ENCODE results near the gene XDH. TPM values are rescaled to one million over a fixed set of nuclear protein-coding genes. Genes with fewer than 3 reads are reported as not detected.

XDH gene
- polyA plus RNA-seq, 1 of the 3 experiments (the other 2 are of a cell fraction): 0.33 TPM

DNA sequence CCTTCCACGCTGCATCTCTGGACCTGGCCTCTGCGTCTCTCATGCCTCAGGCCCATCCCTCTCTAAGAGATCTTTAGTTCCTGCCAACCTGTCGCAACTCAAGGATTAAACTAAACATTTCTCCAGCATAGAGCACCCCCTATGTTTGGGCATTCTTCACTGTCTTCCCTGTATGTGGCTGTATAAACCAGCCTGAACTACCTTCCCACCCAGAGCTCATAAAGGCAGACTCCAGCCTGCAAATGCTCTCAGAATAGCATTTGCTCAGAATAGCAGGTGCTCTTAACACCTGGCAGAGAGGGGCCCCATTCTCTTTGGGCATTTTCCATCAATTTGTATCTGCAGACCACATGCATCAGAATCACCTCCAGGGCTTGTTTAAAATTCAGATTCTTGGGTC, 97.1 kb downstream of the XDH start:
- Histone ChIP-seq H3K36me3 (replicated peaks in 1 of 2; ENCODE audit: control insufficient read depth in 1 of 2, insufficient read depth in 2 of 2, low read length in 1 of 2) (no peaks in the 10 kb centered on the region), H3K9me2 (no peaks in the 10 kb centered on the region), H3F3A (replicated peaks; ENCODE audit: insufficient read depth) (no peaks in the 10 kb centered on the region), H3K9ac (no peak overlapping the region), H2AFZ (ENCODE audit: low read depth) (no peak overlapping the region), H3K27me3 (ENCODE audit: insufficient read depth) (no peaks in the 10 kb centered on the region), H4K20me1 (ENCODE audit: insufficient read depth) (no peaks in the 10 kb centered on the region), H3K4me3 (ENCODE audit: low read depth in 2 of 2, low read length in 1 of 2) (no peak overlapping the region), H3K4me1 (ENCODE audit: control insufficient read depth in 1 of 2, insufficient read depth in 2 of 2, low read depth in 1 of 2, low read length in 1 of 2) (peaks cover 20 to 25% of the 10 kb centered on the region in 2 experiments; a peak in 3 of 4 replicates), H3K79me2 (ENCODE audit: insufficient read depth) (no peaks in the 10 kb centered on the region), H3K27ac (ENCODE audit: low read depth in 2 of 2, low read length in 1 of 2) (no peak overlapping the region), H3K4me2 (no peak overlapping the region), H3K9me3 (no peaks in the 10 kb centered on the region)
- ChIA-PET CTCF (interaction anchor here (1.0 to 2.3 kb wide), 6 partner anchors 16 to 1152 kb away, joined by 3 to 25 read pairs (median 5); partner anchors contain the start of gene GALNT14), POLR2A (no interaction called here)
- TF ChIP-seq NRF1 (IDR thresholded peaks at IDR 0.05; ENCODE audit: low read depth, low read length) (no peak), RAD21 (IDR thresholded peaks at IDR 0.05; ENCODE audit: low read length) (peak; percentile 32; the same call in 1 of the 2 replicates)
- no peak for DNase-seq
- WGBS (ENCODE audit: low lambda C conversion rate): 61% methylated on average over 3 of the region's 3 CpGs

DNA sequence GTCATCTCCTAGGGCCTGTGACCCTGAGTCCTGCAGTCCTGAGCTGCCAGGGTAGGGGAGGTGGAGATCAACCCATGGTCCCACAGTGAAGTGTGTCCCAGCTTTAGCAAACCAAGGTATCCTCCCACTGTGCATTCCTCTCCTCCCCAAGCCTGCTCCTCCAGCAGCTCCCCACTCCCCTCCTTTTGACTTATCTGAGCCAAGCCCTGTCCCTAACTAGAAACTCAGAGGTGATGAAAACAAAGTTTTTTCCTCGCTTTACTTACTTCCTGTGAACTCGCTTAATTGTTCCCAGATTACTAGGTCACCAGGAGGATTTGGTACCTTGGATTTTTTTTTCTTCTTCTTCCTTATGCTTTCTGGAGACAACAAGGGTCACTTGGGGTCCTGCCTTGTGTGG, 99.8 kb downstream of the XDH start:
- Histone ChIP-seq H3K9me2 (no peaks in the 10 kb centered on the region), H2AFZ (ENCODE audit: low read depth) (no peak overlapping the region), H3F3A (replicated peaks; ENCODE audit: insufficient read depth) (no peaks in the 10 kb centered on the region), H3K36me3 (replicated peaks in 1 of 2; ENCODE audit: control insufficient read depth in 1 of 2, insufficient read depth in 2 of 2, low read length in 1 of 2) (no peaks in the 10 kb centered on the region), H3K9ac (no peak overlapping the region), H3K9me3 (no peaks in the 10 kb centered on the region), H3K27me3 (ENCODE audit: insufficient read depth) (no peaks in the 10 kb centered on the region), H3K27ac (ENCODE audit: low read depth in 2 of 2, low read length in 1 of 2) (no peak overlapping the region), H3K4me3 (ENCODE audit: low read depth in 2 of 2, low read length in 1 of 2) (no peak overlapping the region), H3K4me2 (no peak overlapping the region), H4K20me1 (ENCODE audit: insufficient read depth) (no peaks in the 10 kb centered on the region), H3K79me2 (ENCODE audit: insufficient read depth) (no peaks in the 10 kb centered on the region), H3K4me1 (ENCODE audit: control insufficient read depth in 1 of 2, insufficient read depth in 2 of 2, low read depth in 1 of 2, low read length in 1 of 2) (peaks cover 17 to 28% of the 10 kb centered on the region in 2 experiments; a peak in 3 of 4 replicates)
- TF ChIP-seq, protein P1, sequence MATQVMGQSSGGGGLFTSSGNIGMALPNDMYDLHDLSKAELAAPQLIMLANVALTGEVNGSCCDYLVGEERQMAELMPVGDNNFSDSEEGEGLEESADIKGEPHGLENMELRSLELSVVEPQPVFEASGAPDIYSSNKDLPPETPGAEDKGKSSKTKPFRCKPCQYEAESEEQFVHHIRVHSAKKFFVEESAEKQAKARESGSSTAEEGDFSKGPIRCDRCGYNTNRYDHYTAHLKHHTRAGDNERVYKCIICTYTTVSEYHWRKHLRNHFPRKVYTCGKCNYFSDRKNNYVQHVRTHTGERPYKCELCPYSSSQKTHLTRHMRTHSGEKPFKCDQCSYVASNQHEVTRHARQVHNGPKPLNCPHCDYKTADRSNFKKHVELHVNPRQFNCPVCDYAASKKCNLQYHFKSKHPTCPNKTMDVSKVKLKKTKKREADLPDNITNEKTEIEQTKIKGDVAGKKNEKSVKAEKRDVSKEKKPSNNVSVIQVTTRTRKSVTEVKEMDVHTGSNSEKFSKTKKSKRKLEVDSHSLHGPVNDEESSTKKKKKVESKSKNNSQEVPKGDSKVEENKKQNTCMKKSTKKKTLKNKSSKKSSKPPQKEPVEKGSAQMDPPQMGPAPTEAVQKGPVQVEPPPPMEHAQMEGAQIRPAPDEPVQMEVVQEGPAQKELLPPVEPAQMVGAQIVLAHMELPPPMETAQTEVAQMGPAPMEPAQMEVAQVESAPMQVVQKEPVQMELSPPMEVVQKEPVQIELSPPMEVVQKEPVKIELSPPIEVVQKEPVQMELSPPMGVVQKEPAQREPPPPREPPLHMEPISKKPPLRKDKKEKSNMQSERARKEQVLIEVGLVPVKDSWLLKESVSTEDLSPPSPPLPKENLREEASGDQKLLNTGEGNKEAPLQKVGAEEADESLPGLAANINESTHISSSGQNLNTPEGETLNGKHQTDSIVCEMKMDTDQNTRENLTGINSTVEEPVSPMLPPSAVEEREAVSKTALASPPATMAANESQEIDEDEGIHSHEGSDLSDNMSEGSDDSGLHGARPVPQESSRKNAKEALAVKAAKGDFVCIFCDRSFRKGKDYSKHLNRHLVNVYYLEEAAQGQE (IDR thresholded peaks at IDR 0.05; ENCODE audit: low read depth, low read length): no peak
- TF ChIP-seq NFIC (IDR thresholded peaks at IDR 0.05; ENCODE audit: borderline replicate concordance) (no peak), JUND (IDR thresholded peaks at IDR 0.05) (no peak)
- ChIA-PET POLR2A (no interaction called here), CTCF (interaction anchor here (0.8 kb wide), 1 partner anchor 452 kb away, joined by 3 read pairs; no protein-coding TSS in a partner anchor)
- DNase-seq: no peak
- 86% methylated on average over 2 of the region's 2 CpGs for whole genome bisulfite sequencing (ENCODE audit: low lambda C conversion rate)

DNA sequence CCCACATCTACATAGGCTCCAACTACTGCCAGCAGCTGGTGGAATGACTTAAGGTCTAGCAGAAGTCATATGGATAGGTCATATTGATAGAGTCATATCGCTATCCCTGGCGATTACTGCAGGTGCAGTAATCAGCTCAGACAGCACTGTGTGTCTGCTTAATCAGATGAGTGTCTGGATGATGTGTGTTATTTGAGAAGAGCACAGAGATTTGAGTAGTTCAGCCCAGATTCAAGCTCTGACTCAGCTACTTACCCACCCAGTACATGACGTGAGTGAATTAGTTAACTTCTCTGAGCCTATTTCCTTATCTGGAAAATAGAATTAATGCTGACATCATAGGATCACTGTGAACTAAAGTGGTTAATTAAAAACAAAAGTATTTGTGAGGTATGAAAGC, 101.6 kb downstream of the XDH start:
- H3K4me3 ChIP-seq (ENCODE audit: low read depth in 2 of 2, low read length in 1 of 2): no peak overlapping the region
- peak overlapping the region in 1 of 2 experiments; percentile 12; a peak in 1 of 4 replicates for H3K27ac ChIP-seq (ENCODE audit: low read depth in 2 of 2, low read length in 1 of 2)
- H3F3A ChIP-seq (replicated peaks; ENCODE audit: insufficient read depth): no peaks in the 10 kb centered on the region
- POLR2A ChIA-PET: no interaction called here
- no peaks in the 10 kb centered on the region for H3K9me3 ChIP-seq
- no peaks in the 10 kb centered on the region for H3K36me3 ChIP-seq (replicated peaks in 1 of 2; ENCODE audit: control insufficient read depth in 1 of 2, insufficient read depth in 2 of 2, low read length in 1 of 2)
- TF ChIP-seq FOSL2 (IDR thresholded peaks at IDR 0.05; ENCODE audit: borderline replicate concordance, low read depth): peak; percentile 22; the same call in 1 of the 2 replicates
- TF ChIP-seq TCF12 (IDR thresholded peaks at IDR 0.05): peak; percentile 21; the same call in 1 of the 2 replicates
- TF ChIP-seq, protein P2, sequence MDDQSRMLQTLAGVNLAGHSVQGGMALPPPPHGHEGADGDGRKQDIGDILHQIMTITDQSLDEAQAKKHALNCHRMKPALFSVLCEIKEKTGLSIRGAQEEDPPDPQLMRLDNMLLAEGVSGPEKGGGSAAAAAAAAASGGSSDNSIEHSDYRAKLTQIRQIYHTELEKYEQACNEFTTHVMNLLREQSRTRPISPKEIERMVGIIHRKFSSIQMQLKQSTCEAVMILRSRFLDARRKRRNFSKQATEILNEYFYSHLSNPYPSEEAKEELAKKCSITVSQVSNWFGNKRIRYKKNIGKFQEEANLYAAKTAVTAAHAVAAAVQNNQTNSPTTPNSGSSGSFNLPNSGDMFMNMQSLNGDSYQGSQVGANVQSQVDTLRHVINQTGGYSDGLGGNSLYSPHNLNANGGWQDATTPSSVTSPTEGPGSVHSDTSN (IDR thresholded peaks at IDR 0.05): peak; percentile 52
- no peak for TF ChIP-seq TEAD4 (IDR thresholded peaks at IDR 0.05; ENCODE audit: borderline replicate concordance, insufficient read depth)
- H3K9me2 ChIP-seq: no peaks in the 10 kb centered on the region
- no peak overlapping the region for H3K4me2 ChIP-seq
- WGBS (ENCODE audit: low lambda C conversion rate): 47% methylated on average over 3 of the region's 3 CpGs
- no peaks in the 10 kb centered on the region for H4K20me1 ChIP-seq (ENCODE audit: insufficient read depth)
- CTCF ChIA-PET: interaction anchor here (0.8 to 3.1 kb wide), 7 partner anchors 11 to 601 kb away, joined by 3 to 29 read pairs (median 6); partner anchors contain the start of gene EHD3
- DNase-seq: no peak
- no peaks in the 10 kb centered on the region for H3K79me2 ChIP-seq (ENCODE audit: insufficient read depth)
- no peak overlapping the region for H3K9ac ChIP-seq
- H2AFZ ChIP-seq (ENCODE audit: low read depth): no peak overlapping the region
- no peaks in the 10 kb centered on the region for H3K27me3 ChIP-seq (ENCODE audit: insufficient read depth)
- peaks cover 0 to 18% of the 10 kb centered on the region in 2 experiments; a peak in 1 of 4 replicates for H3K4me1 ChIP-seq (ENCODE audit: control insufficient read depth in 1 of 2, insufficient read depth in 2 of 2, low read depth in 1 of 2, low read length in 1 of 2)

Measured in SK-N-SH (cell line).